ENCODE measurements around the gene STUM.

STUM gene

DNA sequence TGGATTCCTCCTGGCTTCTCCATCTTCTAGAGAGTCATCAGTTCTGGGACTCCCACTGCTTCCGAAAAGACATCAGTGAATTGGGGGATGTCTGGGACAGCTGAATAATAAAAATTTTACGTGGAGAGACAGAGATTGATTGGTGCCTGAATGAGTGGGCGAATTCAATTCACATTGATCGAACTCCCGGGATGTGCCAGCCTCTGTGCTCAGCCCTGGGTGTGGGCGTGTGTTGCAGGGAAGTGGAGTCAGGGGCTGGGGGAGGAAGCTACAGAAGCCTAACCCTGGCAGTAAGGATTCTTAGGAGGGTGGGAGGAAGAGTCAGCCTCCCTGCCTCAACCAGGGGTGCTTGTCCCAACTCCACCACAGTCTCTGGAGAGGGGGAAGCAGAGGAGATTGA is 18.0 kb upstream of the STUM start:
- no peaks in the 10 kb centered on the region for H3K79me2 ChIP-seq (ENCODE audit: low read length)
- H3K9ac ChIP-seq (ENCODE audit: low read length): no peak overlapping the region
- H3K27ac ChIP-seq (ENCODE audit: low read length): no peak overlapping the region
- no peak overlapping the region for H3K4me2 ChIP-seq (ENCODE audit: low read length)
- H3K4me3 ChIP-seq (ENCODE audit: low read length): no peak overlapping the region
- H2AFZ ChIP-seq (ENCODE audit: low read depth, low read length): no peak overlapping the region
- H3K36me3 ChIP-seq (replicated peaks; ENCODE audit: low read depth, low read length): no peaks in the 10 kb centered on the region
- no peaks in the 10 kb centered on the region for H3K9me3 ChIP-seq (ENCODE audit: insufficient read depth, low read length)
- H4K20me1 ChIP-seq (ENCODE audit: insufficient read depth, low read length): no peaks in the 10 kb centered on the region
- TF ChIP-seq, protein P1, sequence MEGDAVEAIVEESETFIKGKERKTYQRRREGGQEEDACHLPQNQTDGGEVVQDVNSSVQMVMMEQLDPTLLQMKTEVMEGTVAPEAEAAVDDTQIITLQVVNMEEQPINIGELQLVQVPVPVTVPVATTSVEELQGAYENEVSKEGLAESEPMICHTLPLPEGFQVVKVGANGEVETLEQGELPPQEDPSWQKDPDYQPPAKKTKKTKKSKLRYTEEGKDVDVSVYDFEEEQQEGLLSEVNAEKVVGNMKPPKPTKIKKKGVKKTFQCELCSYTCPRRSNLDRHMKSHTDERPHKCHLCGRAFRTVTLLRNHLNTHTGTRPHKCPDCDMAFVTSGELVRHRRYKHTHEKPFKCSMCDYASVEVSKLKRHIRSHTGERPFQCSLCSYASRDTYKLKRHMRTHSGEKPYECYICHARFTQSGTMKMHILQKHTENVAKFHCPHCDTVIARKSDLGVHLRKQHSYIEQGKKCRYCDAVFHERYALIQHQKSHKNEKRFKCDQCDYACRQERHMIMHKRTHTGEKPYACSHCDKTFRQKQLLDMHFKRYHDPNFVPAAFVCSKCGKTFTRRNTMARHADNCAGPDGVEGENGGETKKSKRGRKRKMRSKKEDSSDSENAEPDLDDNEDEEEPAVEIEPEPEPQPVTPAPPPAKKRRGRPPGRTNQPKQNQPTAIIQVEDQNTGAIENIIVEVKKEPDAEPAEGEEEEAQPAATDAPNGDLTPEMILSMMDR (IDR thresholded peaks at IDR 0.05; ENCODE audit: low read depth, low read length): no peak
- no peak for TF ChIP-seq EZH2phosphoT487 (IDR thresholded peaks at IDR 0.05; ENCODE audit: low read depth)
- H3K27me3 ChIP-seq (ENCODE audit: low read depth, low read length): peaks cover 25% of the 10 kb centered on the region; the same call in 1 of the 2 replicates
- no peaks in the 10 kb centered on the region for H3K4me1 ChIP-seq (ENCODE audit: low read length)

- H3K9ac ChIP-seq (ENCODE audit: low read length): no peak overlapping the region
- no peak overlapping the region for H3K27ac ChIP-seq (ENCODE audit: low read length)
- H3K4me3 ChIP-seq (ENCODE audit: low read length): no peak overlapping the region
- H2AFZ ChIP-seq (ENCODE audit: low read depth, low read length): no peak overlapping the region
- H3K4me2 ChIP-seq (ENCODE audit: low read length): no peak overlapping the region
- H3K36me3 ChIP-seq (replicated peaks; ENCODE audit: low read depth, low read length): no peaks in the 10 kb centered on the region
- no peaks in the 10 kb centered on the region for H4K20me1 ChIP-seq (ENCODE audit: insufficient read depth, low read length)
- H3K27me3 ChIP-seq (ENCODE audit: low read depth, low read length): peaks cover 25% of the 10 kb centered on the region; the same call in 1 of the 2 replicates
- no peaks in the 10 kb centered on the region for H3K4me1 ChIP-seq (ENCODE audit: low read length)
- no peaks in the 10 kb centered on the region for H3K9me3 ChIP-seq (ENCODE audit: insufficient read depth, low read length)
- no peak for TF ChIP-seq EZH2phosphoT487 (IDR thresholded peaks at IDR 0.05; ENCODE audit: low read depth)
- TF ChIP-seq, protein P1 (IDR thresholded peaks at IDR 0.05; ENCODE audit: low read depth, low read length): no peak
- H3K79me2 ChIP-seq (ENCODE audit: low read length): no peaks in the 10 kb centered on the region
Observed at GRCh38 chr1:226531360-226532093, 17.0 kb upstream of the STUM start.

- Histone ChIP-seq H2AFZ (ENCODE audit: low read depth, low read length) (no peak overlapping the region), H3K9me3 (ENCODE audit: insufficient read depth, low read length) (no peaks in the 10 kb centered on the region), H3K4me1 (ENCODE audit: low read length) (no peaks in the 10 kb centered on the region), H3K27me3 (ENCODE audit: low read depth, low read length) (peaks cover 25% of the 10 kb centered on the region; the same call in 1 of the 2 replicates), H3K4me2 (ENCODE audit: low read length) (no peak overlapping the region), H3K9ac (ENCODE audit: low read length) (no peak overlapping the region), H4K20me1 (ENCODE audit: insufficient read depth, low read length) (no peaks in the 10 kb centered on the region), H3K4me3 (ENCODE audit: low read length) (no peak overlapping the region), H3K36me3 (replicated peaks; ENCODE audit: low read depth, low read length) (no peaks in the 10 kb centered on the region), H3K79me2 (ENCODE audit: low read length) (no peaks in the 10 kb centered on the region), H3K27ac (ENCODE audit: low read length) (no peak overlapping the region)
- TF ChIP-seq EZH2phosphoT487 (IDR thresholded peaks at IDR 0.05; ENCODE audit: low read depth): no peak
- TF ChIP-seq, protein P1 (IDR thresholded peaks at IDR 0.05; ENCODE audit: low read depth, low read length): no peak
Observed at GRCh38 chr1:226532553-226532952, 16.0 kb upstream of the STUM start.

DNA sequence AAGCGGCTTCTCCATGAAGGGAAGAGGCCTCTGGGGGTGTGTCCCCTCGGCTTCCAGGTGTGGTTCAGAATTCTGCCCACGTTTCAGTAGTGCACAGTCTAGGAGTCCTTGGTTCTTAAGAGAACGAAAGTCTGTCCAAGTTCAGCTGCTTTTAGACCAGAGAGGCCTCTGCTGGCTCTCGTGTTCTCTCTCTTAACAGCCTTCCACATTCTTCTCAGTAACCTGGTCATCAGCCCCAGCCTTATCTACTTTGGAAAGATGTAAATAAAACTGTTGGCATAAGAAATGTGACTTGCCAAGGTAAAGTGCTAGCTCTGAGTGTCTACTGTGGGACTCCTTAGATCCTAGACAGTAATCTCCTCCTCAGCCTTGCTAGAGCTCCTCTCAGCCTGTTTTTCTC is 15.3 kb upstream of the STUM start:
- Histone ChIP-seq H3K36me3 (replicated peaks; ENCODE audit: low read depth, low read length) (no peaks in the 10 kb centered on the region), H2AFZ (ENCODE audit: low read depth, low read length) (no peak overlapping the region), H3K27ac (ENCODE audit: low read length) (no peak overlapping the region), H3K27me3 (ENCODE audit: low read depth, low read length) (peaks cover 25% of the 10 kb centered on the region; the same call in 1 of the 2 replicates), H3K4me1 (ENCODE audit: low read length) (no peaks in the 10 kb centered on the region), H3K4me2 (ENCODE audit: low read length) (no peak overlapping the region), H3K4me3 (ENCODE audit: low read length) (no peak overlapping the region), H3K9ac (ENCODE audit: low read length) (no peak overlapping the region), H3K9me3 (ENCODE audit: insufficient read depth, low read length) (no peaks in the 10 kb centered on the region), H3K79me2 (ENCODE audit: low read length) (no peaks in the 10 kb centered on the region), H4K20me1 (ENCODE audit: insufficient read depth, low read length) (no peaks in the 10 kb centered on the region)
- no peak for TF ChIP-seq EZH2phosphoT487 (IDR thresholded peaks at IDR 0.05; ENCODE audit: low read depth)

Measured in OCI-LY3 (cell line).